ENCODE measurements around the gene IL17RC.
A peak's percentile ranks its signal among the peaks of the same experiment; 100 is the strongest.

Gene IL17RC

GRCh38 chr3:9903904-9904303 lies 13.0 kb upstream of the IL17RC start:
- H3K4me3 ChIP-seq (ENCODE audit: low read length), result no peak overlapping the region

GRCh38 chr3:9906480-9906879 lies 10.4 kb upstream of the IL17RC start:
- Histone ChIP-seq H3K4me1 (ENCODE audit: control insufficient read depth, insufficient read depth, low read length) (peaks cover 5% of the 10 kb centered on the region), H3K27me3 (ENCODE audit: control insufficient read depth, insufficient read depth, low read length) (no peaks in the 10 kb centered on the region), H3K4me3 (ENCODE audit: low read length) (no peak overlapping the region), H3K9me3 (ENCODE audit: control insufficient read depth, insufficient read depth, low read length) (no peaks in the 10 kb centered on the region), H3K27ac (ENCODE audit: low read length) (no peak overlapping the region), H3K36me3 (ENCODE audit: control insufficient read depth, insufficient read depth, low read length) (no peaks in the 10 kb centered on the region)
- no peak for DNase-seq (ENCODE audit: low read depth, low spot score)
- no CpG with 5 or more reads among the region's 5 CpGs for WGBS (ENCODE audit: insufficient coverage, insufficient read length)

More at GRCh38 chr3:9903904-9904303, 13.0 kb upstream of the IL17RC start:
- Histone ChIP-seq H3K4me1 (ENCODE audit: control insufficient read depth, insufficient read depth, low read length) (peaks cover 5% of the 10 kb centered on the region), H3K27ac (ENCODE audit: low read length) (no peak overlapping the region), H3K27me3 (ENCODE audit: control insufficient read depth, insufficient read depth, low read length) (no peaks in the 10 kb centered on the region), H3K36me3 (ENCODE audit: control insufficient read depth, insufficient read depth, low read length) (no peaks in the 10 kb centered on the region), H3K9me3 (ENCODE audit: control insufficient read depth, insufficient read depth, low read length) (no peaks in the 10 kb centered on the region)
- DNase-seq (ENCODE audit: low read depth, low spot score), result no peak
- no CpG with 5 or more reads among the region's 4 CpGs for WGBS (ENCODE audit: insufficient coverage, insufficient read length)

DNA sequence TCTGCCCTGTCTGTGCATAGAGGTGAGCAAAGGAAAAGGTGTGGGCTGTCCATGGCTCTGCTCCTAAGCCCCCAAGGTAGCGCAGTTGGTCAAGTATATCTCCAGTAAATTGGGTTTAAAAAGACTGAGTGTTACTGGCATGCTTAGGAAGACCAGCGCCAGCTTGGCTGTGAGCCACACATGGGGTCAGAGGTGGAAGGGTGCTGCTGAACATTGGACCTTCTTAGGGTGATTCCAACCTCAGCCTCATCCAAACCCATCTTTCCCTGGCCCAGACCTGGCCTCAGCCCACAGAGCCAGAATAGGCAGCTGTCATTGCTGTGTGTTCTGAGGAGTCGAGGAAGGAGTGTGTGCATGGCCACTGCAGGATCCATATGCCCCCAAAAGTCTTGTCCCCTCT lies 8.6 kb upstream of the IL17RC start:
- DNase-seq (ENCODE audit: low read depth, low spot score), result no peak
- WGBS (ENCODE audit: insufficient coverage, insufficient read length), result no CpG with 5 or more reads among the region's 3 CpGs
- Histone ChIP-seq H3K4me1 (ENCODE audit: control insufficient read depth, insufficient read depth, low read length) (no peaks in the 10 kb centered on the region), H3K36me3 (ENCODE audit: control insufficient read depth, insufficient read depth, low read length) (no peaks in the 10 kb centered on the region), H3K9me3 (ENCODE audit: control insufficient read depth, insufficient read depth, low read length) (no peaks in the 10 kb centered on the region), H3K27ac (ENCODE audit: low read length) (no peak overlapping the region), H3K27me3 (ENCODE audit: control insufficient read depth, insufficient read depth, low read length) (no peaks in the 10 kb centered on the region), H3K4me3 (ENCODE audit: low read length) (no peak overlapping the region)

DNA sequence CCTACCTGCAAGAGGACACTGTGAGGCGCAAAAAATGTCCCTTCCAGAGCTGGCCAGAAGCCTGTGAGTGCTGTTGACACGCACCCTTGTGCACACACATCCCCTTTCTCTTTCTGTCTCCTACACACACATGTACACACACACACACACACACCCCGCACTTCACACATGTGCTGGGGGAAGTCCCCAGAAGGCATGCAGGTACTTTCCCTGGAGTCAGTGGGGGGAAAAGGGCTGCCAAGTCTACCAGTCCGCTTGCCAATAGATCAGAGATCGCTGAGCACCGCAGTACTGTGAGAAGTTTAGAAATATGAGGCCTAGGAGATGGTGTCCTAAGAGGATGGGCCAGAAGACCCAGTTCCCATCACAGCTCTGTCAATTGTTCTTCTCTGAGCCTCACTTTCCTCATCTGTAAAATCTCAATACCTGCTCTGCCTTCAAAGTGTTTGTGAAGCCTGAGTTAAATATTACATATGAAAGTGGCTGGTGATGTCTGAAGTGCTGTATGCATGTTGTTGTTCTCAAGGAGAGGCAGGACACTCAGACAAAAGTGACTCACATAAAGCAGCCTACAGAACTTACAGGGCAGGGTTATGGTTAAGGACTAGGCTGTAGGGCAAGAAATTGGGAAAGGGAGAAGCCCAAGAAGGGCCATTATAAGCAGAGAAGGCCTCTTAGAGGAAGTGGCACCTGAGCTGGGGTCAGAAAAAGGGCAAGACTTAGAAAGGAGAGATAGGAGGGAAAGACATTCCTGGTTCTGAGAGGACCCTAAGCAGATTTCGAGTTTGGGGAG lies 7.5 kb upstream of the IL17RC start:
- Histone ChIP-seq H3K9me3 (ENCODE audit: control insufficient read depth, insufficient read depth, low read length) (no peaks in the 10 kb centered on the region), H3K27me3 (ENCODE audit: control insufficient read depth, insufficient read depth, low read length) (no peaks in the 10 kb centered on the region), H3K36me3 (ENCODE audit: control insufficient read depth, insufficient read depth, low read length) (no peaks in the 10 kb centered on the region), H3K4me1 (ENCODE audit: control insufficient read depth, insufficient read depth, low read length) (no peaks in the 10 kb centered on the region), H3K4me3 (ENCODE audit: low read length) (no peak overlapping the region), H3K27ac (ENCODE audit: low read length) (no peak overlapping the region)
- no CpG with 5 or more reads among the region's 7 CpGs for WGBS (ENCODE audit: insufficient coverage, insufficient read length)
- no peak for DNase-seq (ENCODE audit: low read depth, low spot score)

DNA sequence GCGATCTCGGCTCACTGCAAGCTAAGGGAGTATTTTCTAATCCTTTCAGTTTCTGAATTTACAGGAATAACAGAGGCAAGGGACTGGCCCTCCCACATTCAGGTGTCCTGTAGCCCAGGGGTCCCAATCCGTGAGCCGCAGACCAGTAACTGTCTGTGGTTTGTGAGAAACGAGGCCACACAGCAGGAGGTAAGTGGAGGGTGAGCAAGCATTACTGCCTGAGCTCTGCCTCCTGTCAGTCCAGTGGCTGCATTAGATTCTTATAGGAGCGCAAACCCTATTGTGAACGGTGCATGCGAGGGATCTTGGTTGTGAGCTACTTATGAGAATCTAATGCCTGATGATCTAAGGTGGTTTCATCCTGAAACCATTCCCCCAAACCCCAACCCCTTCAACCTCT lies 5.0 kb upstream of the IL17RC start:
- H3K27ac ChIP-seq (ENCODE audit: low read length), result no peak overlapping the region
- no CpG with 5 or more reads among the region's 8 CpGs for WGBS (ENCODE audit: insufficient coverage, insufficient read length)
- DNase-seq (ENCODE audit: low read depth, low spot score), result no peak
- H3K4me1 ChIP-seq (ENCODE audit: control insufficient read depth, insufficient read depth, low read length), result peaks cover 7% of the 10 kb centered on the region; the same call in 1 of the 2 replicates
- no peaks in the 10 kb centered on the region for H3K9me3 ChIP-seq (ENCODE audit: control insufficient read depth, insufficient read depth, low read length)
- H3K36me3 ChIP-seq (ENCODE audit: control insufficient read depth, insufficient read depth, low read length), result no peaks in the 10 kb centered on the region
- no peaks in the 10 kb centered on the region for H3K27me3 ChIP-seq (ENCODE audit: control insufficient read depth, insufficient read depth, low read length)
- no peak overlapping the region for H3K4me3 ChIP-seq (ENCODE audit: low read length)

GRCh38 chr3:9912294-9912935 lies 4.5 kb upstream of the IL17RC start:
- Histone ChIP-seq H3K4me1 (ENCODE audit: control insufficient read depth, insufficient read depth, low read length) (peaks cover 7% of the 10 kb centered on the region; the same call in 1 of the 2 replicates), H3K4me3 (ENCODE audit: low read length) (no peak overlapping the region), H3K9me3 (ENCODE audit: control insufficient read depth, insufficient read depth, low read length) (no peaks in the 10 kb centered on the region), H3K27me3 (ENCODE audit: control insufficient read depth, insufficient read depth, low read length) (no peaks in the 10 kb centered on the region), H3K36me3 (ENCODE audit: control insufficient read depth, insufficient read depth, low read length) (no peaks in the 10 kb centered on the region), H3K27ac (ENCODE audit: low read length) (no peak overlapping the region)
- no peak for DNase-seq (ENCODE audit: low read depth, low spot score)
- no CpG with 5 or more reads among the region's 7 CpGs for WGBS (ENCODE audit: insufficient coverage, insufficient read length)

DNA sequence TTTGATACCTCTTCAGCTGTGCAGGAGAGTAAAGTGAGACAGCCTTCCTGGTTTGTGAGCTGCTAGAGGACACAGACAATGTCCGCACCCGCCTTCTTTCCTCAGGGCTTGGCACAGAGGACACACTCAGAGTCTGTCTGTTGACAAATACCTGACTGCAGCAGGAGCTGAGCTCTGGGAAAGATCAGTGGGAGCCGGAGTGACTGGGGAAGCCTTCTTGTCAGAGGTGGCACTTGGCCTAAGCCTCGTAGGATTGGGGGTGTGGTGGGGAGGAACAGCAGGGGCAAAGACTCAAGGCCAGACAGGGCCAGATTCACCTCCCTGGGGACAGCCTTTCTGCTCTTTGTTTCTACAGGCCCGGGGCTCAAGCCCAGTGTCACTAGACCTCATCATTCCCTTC lies 3.3 kb upstream of the IL17RC start:
- no peaks in the 10 kb centered on the region for H3K9me3 ChIP-seq (ENCODE audit: control insufficient read depth, insufficient read depth, low read length)
- H3K27ac ChIP-seq (ENCODE audit: low read length), result no peak overlapping the region
- no CpG with 5 or more reads among the region's 5 CpGs for WGBS (ENCODE audit: insufficient coverage, insufficient read length)
- peaks cover 8% of the 10 kb centered on the region for H3K4me1 ChIP-seq (ENCODE audit: control insufficient read depth, insufficient read depth, low read length)
- H3K27me3 ChIP-seq (ENCODE audit: control insufficient read depth, insufficient read depth, low read length), result no peaks in the 10 kb centered on the region
- no peaks in the 10 kb centered on the region; the same call in 1 of the 2 replicates for H3K36me3 ChIP-seq (ENCODE audit: control insufficient read depth, insufficient read depth, low read length)
- no peak for DNase-seq (ENCODE audit: low read depth, low spot score)
- H3K4me3 ChIP-seq (ENCODE audit: low read length), result no peak overlapping the region

DNA sequence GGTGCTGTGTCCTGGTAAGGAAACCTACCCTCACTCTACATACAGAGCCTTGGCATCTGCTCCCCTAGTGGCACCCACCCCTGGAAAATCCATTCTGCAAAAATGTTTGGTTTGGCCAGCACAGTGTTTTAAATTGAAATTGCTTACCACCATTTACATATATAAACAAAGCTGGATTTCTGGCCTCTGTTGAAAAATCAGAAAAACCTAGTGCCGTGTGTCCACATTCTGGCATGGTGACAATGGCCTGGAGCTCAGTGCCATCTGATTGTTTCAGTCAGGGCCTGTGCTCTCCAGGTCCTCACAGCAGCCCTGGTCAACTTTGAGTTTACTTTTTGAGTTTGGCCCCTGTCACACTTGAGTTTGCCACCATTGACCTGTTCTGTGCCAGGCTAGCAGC lies 2.9 kb upstream of the IL17RC start:
- no CpG with 5 or more reads among the region's 1 CpG for WGBS (ENCODE audit: insufficient coverage, insufficient read length)
- Histone ChIP-seq H3K4me1 (ENCODE audit: control insufficient read depth, insufficient read depth, low read length) (peaks cover 8% of the 10 kb centered on the region), H3K27me3 (ENCODE audit: control insufficient read depth, insufficient read depth, low read length) (no peaks in the 10 kb centered on the region), H3K9me3 (ENCODE audit: control insufficient read depth, insufficient read depth, low read length) (no peaks in the 10 kb centered on the region), H3K4me3 (ENCODE audit: low read length) (no peak overlapping the region), H3K36me3 (ENCODE audit: control insufficient read depth, insufficient read depth, low read length) (no peaks in the 10 kb centered on the region; the same call in 1 of the 2 replicates), H3K27ac (ENCODE audit: low read length) (no peak overlapping the region)
- DNase-seq (ENCODE audit: low read depth, low spot score), result no peak

DNA sequence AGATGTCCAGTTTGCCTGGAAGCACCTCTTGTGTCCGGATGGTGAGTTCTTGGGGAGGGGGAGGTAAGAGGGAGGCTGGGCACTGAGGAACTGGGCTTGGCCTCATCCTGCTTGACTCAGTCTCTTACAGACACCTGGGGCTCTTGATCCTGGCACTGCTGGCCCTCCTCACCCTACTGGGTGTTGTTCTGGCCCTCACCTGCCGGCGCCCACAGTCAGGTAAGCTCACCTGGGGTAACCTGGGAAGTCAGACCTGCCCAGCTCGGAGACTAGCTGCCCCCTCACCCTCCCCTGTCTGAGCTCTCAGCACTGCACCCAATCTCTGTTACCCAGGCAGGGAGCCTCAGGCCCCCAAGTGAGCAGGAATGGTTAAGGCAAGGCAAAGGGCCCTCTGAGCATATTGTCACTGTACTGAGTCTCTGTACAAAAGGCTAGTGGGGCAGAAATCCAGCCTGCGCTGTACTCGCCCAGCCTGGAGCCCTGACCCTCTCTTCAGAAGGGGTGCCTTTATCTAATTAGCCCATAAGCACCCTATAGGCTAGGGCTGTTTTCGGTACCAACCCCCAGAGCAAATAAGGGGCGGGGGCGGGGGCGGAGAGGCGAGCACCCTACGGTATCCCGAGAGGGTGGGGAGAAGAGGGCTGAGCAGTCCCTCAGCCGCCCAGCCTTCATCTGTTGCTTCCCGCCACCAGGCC lies 2.2 kb upstream of the IL17RC start:
- H3K4me1 ChIP-seq (ENCODE audit: control insufficient read depth, insufficient read depth, low read length), result peaks cover 8% of the 10 kb centered on the region
- no peaks in the 10 kb centered on the region for H3K27me3 ChIP-seq (ENCODE audit: control insufficient read depth, insufficient read depth, low read length)
- WGBS (ENCODE audit: insufficient coverage, insufficient read length), result no CpG with 5 or more reads among the region's 15 CpGs
- H3K4me3 ChIP-seq (ENCODE audit: low read length), result peak overlapping the region; percentile 75; the same call in 1 of the 2 replicates
- no peaks in the 10 kb centered on the region; the same call in 1 of the 2 replicates for H3K36me3 ChIP-seq (ENCODE audit: control insufficient read depth, insufficient read depth, low read length)
- no peak overlapping the region for H3K27ac ChIP-seq (ENCODE audit: low read length)
- no peak for DNase-seq (ENCODE audit: low read depth, low spot score)
- H3K9me3 ChIP-seq (ENCODE audit: control insufficient read depth, insufficient read depth, low read length), result no peaks in the 10 kb centered on the region

- DNase-seq (ENCODE audit: low read depth, low spot score), result no peak
- H3K27ac ChIP-seq (ENCODE audit: low read length), result no peak overlapping the region
- no peaks in the 10 kb centered on the region for H3K27me3 ChIP-seq (ENCODE audit: control insufficient read depth, insufficient read depth, low read length)
- no CpG with 5 or more reads among the region's 99 CpGs for WGBS (ENCODE audit: insufficient coverage, insufficient read length)
- H3K9me3 ChIP-seq (ENCODE audit: control insufficient read depth, insufficient read depth, low read length), result no peaks in the 10 kb centered on the region
- peaks cover 8% of the 10 kb centered on the region for H3K4me1 ChIP-seq (ENCODE audit: control insufficient read depth, insufficient read depth, low read length)
- H3K36me3 ChIP-seq (ENCODE audit: control insufficient read depth, insufficient read depth, low read length), result no peaks in the 10 kb centered on the region; the same call in 1 of the 2 replicates
- H3K4me3 ChIP-seq (ENCODE audit: low read length), result peak overlapping the region; percentile 75
Observed at GRCh38 chr3:9915254-9916141, 1.4 kb upstream of the IL17RC start.
